ENCODE results near the gene KRTAP17-1.
"Not testable (repeated sequence)": the region's sequence is repeated elsewhere in the genome, so short reads cannot be mapped to it uniquely, and the experiment has no call there.

KRTAP17-1 gene

GRCh38 chr17:41301916-41302901 is 13.3 kb downstream of the KRTAP17-1 start, which contains the start of gene KRTAP29-1:
TSS of gene KRTAP29-1 (minus strand) at chr17:41302851. CDS start at chr17:41302851, 0 bp downstream.
- DNase-seq, result no peak

GRCh38 chr17:41301204-41301790 is 14.2 kb downstream of the KRTAP17-1 start:
- DNase-seq, result no peak

- no peak for DNase-seq
These were observed 16.9 kb downstream of the KRTAP17-1 start for GRCh38 chr17:41298458-41299135.

DNA sequence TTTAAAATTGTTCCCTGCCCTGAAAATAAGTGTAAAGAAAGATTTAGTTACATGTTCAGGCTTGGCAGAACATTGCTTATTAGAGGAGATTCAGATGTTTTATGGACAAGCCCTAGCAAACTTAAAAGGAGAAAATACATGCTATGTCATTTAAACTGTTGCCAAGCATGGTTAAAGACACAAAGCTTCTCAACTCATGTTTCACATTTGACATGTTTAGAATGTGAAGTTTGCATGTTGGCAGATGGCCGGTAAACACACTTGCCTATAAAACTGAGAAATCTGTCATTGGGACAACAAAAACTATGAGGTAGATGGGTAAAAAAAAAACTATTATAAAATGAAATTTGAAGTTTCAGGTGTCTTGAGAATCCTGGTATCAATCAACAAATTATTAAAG is 18.7 kb downstream of the KRTAP17-1 start:
- DNase-seq, result no peak

GRCh38 chr17:41294016-41294415 is 21.5 kb downstream of the KRTAP17-1 start:
- no peak for DNase-seq

- no peak for DNase-seq
These were observed 28.5 kb downstream of the KRTAP17-1 start for GRCh38 chr17:41287050-41287449.

DNA sequence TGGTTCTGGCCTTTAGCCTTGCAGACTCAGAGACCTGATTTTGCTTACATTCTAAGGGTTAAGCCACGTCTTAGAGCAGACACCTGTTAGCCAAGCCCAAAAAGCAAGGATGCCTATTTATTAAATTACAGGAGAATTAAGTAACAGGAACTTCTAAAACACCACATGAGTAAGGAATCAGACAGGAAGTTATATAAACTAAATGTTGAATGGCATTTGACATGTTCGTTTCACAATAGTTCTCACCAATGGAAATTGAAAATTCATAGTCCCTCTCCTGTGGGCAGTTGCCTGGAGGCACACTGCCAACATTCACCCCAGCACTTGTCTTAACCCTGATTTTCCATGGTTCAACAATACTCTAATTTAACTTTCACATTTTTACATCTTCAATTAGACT is 31.0 kb downstream of the KRTAP17-1 start:
- DNase-seq, result no peak

- DNase-seq, result no peak
These were observed 31.5 kb downstream of the KRTAP17-1 start for GRCh38 chr17:41284043-41284442.

- DNase-seq, result no peak
These were observed 37.1 kb downstream of the KRTAP17-1 start for GRCh38 chr17:41278176-41278955.

DNA sequence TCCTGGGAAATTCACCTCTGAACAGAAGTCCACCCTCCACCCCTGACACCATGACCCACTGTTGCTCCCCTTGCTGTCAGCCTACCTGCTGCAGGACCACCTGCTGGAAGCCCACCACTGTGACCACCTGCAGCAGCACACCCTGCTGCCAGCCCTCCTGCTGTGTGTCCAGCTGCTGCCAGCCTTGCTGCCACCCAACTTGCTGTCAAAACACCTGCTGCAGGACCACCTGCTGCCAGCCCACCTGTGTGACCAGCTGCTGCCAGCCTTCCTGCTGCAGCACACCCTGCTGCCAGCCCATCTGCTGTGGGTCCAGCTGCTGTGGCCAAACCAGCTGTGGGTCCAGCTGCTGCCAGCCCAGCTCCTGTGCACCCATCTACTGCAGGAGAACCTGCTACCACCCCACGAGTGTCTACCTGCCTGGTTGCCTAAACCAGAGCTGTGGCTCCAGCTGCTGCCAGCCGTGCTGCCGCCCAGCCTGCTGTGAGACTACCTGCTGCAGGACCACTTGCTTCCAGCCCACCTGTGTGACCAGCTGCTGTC is 39.8 kb downstream of the KRTAP17-1 start, which contains the start of gene KRTAP9-7:
KRTAP9-7 (plus strand) TSS at position 51 of the 543 bp plus-strand sequence; CDS start at position 51, 0 bp downstream.
- DNase-seq, result not testable (repeated sequence)

GRCh38 chr17:41271858-41272257 is 43.7 kb downstream of the KRTAP17-1 start:
- no peak for DNase-seq

- not testable (repeated sequence) for DNase-seq
These were observed 44.2 kb downstream of the KRTAP17-1 start for GRCh38 chr17:41271323-41271722.

- no peak for DNase-seq
These were observed 47.8 kb downstream of the KRTAP17-1 start for GRCh38 chr17:41267711-41268110.

DNA sequence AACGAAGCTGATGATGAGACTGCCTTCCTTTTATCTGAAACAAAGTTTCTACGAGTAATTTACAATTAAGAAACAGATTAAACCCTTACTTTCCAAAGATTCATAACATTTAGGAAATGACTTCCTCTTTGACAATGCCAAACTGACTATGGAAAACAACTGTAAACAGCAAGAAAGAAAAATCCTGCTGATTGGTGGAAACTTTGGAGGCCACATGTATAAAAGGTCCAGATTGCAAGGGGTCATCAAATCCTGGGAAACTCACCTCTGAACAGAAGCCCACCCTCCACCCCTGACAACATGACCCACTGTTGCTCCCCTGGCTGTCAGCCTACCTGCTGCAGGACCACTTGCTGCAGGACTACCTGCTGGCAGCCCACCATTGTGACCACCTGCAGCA is 50.4 kb downstream of the KRTAP17-1 start, which contains the start of gene KRTAP9-6:
KRTAP9-6 (plus strand) TSS at position 301 of the 400 bp plus-strand sequence; CDS start at position 301, 0 bp downstream.
- no peak for DNase-seq
